GM12878 (cell line): ENCODE data around the gene FGD4.

Experiments used
- BHLHE40 ChIP-seq, 2 experiments: fragments of 450-650 bp in 1 of 2; IDR thresholded peaks; 2 replicates each; pipeline ENCODE4 v1.6.1; 2011 to 2017; ENCODE audit warnings: low read depth in 2 of 2, borderline replicate concordance in 1 of 2, improper control_type of control experiment in 1 of 2, low read length in 1 of 2, mild to moderate bottlenecking in 1 of 2
- EED ChIP-seq: sonication (generic); IDR thresholded peaks from 2 replicates; pipeline ENCODE4 v1.6.1; 2016; ENCODE audit warnings: antibody characterized with exemption, low read depth
- EZH2 ChIP-seq: IDR thresholded peaks from 2 replicates; pipeline ENCODE4 v1.6.1; 2012; ENCODE audit warnings: low read depth, mild to moderate bottlenecking, control low read depth, inconsistent platforms, low read length, borderline replicate concordance; ENCODE audit not compliant: control insufficient read depth
- GABPA ChIP-seq: IDR thresholded peaks from 2 replicates; pipeline ENCODE4 v1.6.1; 2014; ENCODE audit warnings: antibody characterized with exemption, low read depth, mild to moderate bottlenecking, inconsistent platforms
- POLR2A ChIP-seq: IDR thresholded peaks from 2 replicates; pipeline ENCODE4 v1.6.1; 2011; ENCODE audit warnings: low read depth, mild to moderate bottlenecking, low read length
- POLR2AphosphoS5 ChIP-seq: IDR thresholded peaks from 2 replicates; pipeline ENCODE4 v1.6.1; 2011; ENCODE audit warnings: mild to moderate bottlenecking, low read length, inconsistent platforms
- RAD21 ChIP-seq: IDR thresholded peaks from 2 replicates; pipeline ENCODE4 v1.6.1; 2011; ENCODE audit warnings: mild to moderate bottlenecking, low read depth, low read length, moderate library complexity; ENCODE audit not compliant: insufficient read depth
- TF ChIP-seq, protein P1 (sequence below), 3 experiments: IDR thresholded peaks in 2 of 3; conservative IDR thresholded peaks in 1 of 3; 2 replicates each; pipeline ENCODE4 v1.5.1; 2011; ENCODE audit warnings: low read depth in 3 of 3, low read length in 3 of 3, mild to moderate bottlenecking in 3 of 3, control low read depth in 2 of 3, moderate library complexity in 2 of 3, inconsistent platforms in 1 of 3, mixed read lengths in 1 of 3; ENCODE audit not compliant: control insufficient read depth in 2 of 3, insufficient read depth in 1 of 3; ENCODE audit errors: extremely low read depth in 1 of 3

DNA sequence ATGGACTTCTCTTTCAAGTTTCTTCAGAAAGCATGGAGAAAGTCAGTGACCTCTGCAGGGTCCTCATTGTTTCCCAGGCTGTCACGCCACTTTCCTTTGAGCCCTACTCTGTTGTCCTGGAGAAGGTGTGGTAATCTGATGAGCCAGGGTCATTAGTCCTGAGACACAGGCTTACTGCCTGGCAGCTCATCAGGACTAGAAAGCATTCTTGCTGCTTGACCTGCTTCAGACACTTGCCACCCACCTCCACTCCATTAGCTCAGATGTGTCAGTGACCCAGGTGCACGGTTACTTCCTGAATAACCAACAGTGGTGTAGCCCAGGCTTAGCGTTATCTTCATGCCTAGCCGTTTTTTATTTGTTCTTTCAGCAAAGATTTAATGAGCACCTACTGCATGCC lies 93.9 kb downstream of the FGD4 start:
- TF ChIP-seq POLR2A = no peak
- no peak for TF ChIP-seq GABPA
- TF ChIP-seq BHLHE40 (IDR thresholded peaks at IDR 0.05; ENCODE audit: borderline replicate concordance in 1 of 2, low read depth in 2 of 2, low read length in 1 of 2) = no peak
- TF ChIP-seq, protein P1, sequence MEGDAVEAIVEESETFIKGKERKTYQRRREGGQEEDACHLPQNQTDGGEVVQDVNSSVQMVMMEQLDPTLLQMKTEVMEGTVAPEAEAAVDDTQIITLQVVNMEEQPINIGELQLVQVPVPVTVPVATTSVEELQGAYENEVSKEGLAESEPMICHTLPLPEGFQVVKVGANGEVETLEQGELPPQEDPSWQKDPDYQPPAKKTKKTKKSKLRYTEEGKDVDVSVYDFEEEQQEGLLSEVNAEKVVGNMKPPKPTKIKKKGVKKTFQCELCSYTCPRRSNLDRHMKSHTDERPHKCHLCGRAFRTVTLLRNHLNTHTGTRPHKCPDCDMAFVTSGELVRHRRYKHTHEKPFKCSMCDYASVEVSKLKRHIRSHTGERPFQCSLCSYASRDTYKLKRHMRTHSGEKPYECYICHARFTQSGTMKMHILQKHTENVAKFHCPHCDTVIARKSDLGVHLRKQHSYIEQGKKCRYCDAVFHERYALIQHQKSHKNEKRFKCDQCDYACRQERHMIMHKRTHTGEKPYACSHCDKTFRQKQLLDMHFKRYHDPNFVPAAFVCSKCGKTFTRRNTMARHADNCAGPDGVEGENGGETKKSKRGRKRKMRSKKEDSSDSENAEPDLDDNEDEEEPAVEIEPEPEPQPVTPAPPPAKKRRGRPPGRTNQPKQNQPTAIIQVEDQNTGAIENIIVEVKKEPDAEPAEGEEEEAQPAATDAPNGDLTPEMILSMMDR (IDR thresholded peaks at IDR 0.05 in 2 of 3, conservative IDR thresholded peaks at IDR 0.05 in 1 of 3; ENCODE audit: control insufficient read depth in 2 of 3, extremely low read depth in 1 of 3, insufficient read depth in 1 of 3, low read depth in 3 of 3, low read length in 3 of 3) = no peak
- TF ChIP-seq POLR2AphosphoS5 = no peak
- TF ChIP-seq RAD21 = no peak
- TF ChIP-seq EED = no peak
- no peak for TF ChIP-seq EZH2
